ENCODE data around the gene CACNA1I.
A peak's percentile ranks its signal among the peaks of the same experiment; 100 is the strongest.

CACNA1I gene

DNA sequence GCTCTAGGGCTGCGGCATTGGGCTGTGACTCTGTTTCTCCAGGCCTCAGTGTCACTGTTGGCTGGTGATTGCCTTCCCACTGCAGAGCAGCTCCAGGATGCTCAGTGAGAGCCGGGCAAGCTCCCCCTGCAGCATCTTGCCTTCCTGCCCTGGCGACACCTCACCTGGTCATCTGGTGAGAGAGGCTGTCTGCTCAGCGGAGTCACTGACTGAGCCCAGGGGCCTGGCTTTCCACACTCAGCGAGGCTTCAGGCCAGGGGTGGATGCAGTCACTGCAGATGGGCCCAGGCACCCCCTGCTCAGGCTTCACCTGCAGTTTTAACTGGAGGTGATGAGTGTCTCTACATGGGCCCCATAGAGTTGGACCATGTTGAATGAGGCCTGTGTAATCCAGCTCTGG, 136.8 kb downstream of the CACNA1I start:
- no peak overlapping the region for H3K27ac ChIP-seq
- H3K4me3 ChIP-seq, result no peak overlapping the region

DNA sequence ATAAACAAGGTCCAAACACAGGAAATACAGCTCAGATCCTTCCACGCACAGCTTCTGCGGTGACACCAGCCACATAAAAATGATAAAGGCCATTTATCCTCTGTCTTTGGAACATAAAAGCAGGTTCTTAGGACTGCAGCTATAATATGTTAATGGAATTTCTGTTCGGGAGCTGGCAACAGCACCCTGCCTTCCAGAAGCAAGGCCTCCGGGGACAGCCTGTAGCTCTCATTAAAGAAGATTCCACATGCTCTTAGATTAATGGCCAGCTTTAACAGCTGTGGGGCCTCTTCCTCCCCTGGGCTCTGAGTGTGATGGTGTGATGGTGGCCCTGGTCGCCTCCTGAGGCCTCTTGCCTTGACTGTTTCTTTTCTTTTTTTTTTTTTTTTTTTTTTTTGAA, 137.3 kb downstream of the CACNA1I start:
- Histone ChIP-seq H3K4me3 (no peak overlapping the region), H3K27ac (no peak overlapping the region)

DNA sequence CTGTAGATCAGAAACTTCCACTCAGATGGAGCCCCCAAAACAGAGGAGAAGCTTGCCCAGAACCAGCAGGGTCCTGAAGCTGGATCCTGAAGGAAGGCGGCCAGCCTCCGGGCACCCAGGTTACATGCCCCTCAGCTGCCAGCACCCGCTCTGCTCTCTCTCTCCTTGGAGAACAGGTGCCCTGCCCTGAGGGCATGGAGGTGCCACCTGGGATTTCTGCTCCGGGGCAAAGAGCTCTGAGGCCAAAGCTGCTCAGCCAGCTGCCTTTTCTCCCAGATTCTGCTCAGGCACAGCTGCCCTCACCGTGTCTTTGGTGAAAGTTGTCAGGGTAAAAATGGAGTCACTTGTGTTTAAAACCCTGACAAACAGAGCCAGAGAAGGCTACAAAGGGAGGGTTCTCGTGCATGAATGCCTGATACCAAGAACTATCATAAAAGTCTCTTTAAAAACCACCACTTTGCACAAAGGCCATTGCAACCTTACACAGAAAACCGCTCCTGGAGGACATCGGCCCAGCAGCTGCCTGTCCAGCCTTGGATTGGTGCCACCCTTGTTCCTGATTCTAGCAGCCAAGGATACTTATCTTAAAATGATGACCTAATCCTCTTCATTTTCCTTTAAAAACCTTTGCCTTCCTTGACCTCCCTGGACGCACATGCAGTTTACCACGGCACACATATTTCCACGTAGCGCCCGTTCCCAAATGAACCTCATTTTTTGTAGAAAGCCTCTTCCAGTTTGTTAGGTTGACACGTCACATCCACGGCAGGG, 140.0 kb downstream of the CACNA1I start:
- H3K4me3 ChIP-seq, result no peak overlapping the region
- no peak overlapping the region for H3K27ac ChIP-seq

DNA sequence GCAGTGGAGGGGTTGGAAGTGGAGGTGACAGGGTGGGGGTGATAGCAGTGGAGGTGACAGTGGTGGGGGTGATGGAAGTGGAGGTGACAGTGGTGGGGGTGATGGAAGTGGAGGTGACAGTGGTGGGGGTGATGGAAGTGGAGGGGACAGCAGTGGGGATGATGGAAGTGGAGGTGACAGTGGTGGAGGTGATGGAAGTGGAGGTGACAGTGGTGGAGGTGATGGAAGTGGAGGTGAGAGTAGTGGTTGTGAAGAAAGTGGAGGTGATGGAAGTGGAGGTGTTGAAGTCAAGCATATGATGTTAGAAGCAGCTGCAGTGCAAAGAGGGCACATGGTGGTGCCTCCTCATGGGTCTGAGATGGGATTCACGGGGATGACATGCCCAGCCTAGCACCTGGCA, 141.5 kb downstream of the CACNA1I start:
- H3K27ac ChIP-seq, result no peak overlapping the region
- H3K4me3 ChIP-seq, result no peak overlapping the region

DNA sequence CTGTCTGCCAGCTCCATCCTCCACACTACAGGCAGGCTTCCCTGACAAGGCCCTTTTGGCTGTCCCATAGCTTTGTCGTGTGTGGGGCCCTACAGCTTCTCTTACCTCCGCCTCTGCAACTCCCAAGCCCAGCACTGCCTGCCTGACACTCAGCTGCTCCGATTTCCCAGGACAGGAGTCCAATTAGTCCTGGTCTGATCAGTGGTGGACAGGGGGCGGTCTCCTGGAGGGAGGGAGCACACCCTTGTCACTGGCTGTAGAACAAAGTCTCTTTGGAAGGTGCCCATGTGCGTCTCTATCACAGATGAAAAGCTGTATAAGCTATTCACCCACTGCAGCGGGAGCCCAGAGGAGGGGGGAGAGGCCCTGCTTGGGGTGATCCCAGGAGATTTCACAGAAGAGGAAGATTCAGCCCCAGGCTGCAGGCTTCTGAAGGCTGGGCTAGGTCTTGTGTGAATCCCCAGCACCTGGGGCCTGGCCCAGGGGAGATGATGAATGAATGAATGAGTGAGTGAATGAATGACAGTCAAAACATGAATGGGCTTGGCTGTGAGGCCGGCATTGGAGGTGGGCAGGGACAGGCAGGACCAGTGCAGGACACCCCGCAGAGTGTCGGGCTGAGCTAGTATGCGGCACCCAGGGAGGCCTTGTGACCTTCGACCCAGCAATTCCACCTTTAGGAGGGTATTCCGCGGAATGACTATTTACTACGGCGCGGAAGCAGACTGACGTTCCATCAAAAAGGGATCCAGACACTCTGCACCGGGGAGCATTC, 142.4 kb downstream of the CACNA1I start:
- no peak overlapping the region for H3K27ac ChIP-seq

DNA sequence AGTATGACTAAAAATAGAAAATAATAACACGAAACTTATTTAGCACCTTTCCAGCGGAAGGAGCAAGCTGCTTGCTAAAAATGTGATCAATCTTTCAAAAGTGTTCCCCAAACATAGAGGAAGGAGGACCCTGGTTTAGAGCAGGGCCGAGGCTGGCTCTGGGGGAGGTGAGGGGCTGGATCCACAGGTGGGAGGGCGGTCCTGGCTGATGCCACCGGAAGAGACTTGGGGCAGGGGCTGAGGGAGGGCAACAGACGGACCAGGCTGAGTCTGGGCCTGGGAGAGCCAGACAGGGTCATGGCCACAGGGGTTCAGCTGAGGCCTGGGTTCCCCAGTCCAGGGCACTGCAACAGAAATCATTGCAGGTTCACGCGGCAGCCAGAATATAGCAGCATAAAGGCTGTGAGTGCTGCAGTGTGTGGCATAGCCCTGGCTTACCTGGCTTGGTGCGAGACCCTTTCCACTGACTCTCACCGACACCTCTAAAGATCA, 143.3 kb downstream of the CACNA1I start:
- Histone ChIP-seq H3K27ac (no peak overlapping the region), H3K4me3 (no peak overlapping the region)

More for the DNA sequence above, 142.4 kb downstream of the CACNA1I start:
- no peak overlapping the region for H3K4me3 ChIP-seq

DNA sequence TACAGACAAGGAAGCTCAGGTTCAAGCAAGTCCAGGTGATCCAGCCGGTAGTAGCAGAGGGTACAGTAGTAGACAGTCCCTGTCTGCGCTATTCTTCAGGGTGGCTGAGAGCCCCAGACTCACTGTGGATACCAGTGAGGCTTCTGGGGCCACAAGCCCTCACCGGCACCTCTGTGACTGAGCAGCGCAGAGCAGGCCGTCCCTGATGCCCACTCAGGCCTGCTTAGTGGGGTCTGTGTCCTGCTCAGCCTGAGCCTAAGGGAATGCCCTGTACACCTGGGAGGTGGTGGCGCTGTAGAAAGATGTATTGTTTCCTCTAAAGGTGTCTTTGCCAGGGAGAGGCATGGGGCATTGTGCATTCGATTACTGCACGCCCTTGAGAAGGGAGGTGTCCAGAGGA, 143.8 kb downstream of the CACNA1I start:
- no peak overlapping the region for H3K27ac ChIP-seq
- H3K4me3 ChIP-seq, result no peak overlapping the region

DNA sequence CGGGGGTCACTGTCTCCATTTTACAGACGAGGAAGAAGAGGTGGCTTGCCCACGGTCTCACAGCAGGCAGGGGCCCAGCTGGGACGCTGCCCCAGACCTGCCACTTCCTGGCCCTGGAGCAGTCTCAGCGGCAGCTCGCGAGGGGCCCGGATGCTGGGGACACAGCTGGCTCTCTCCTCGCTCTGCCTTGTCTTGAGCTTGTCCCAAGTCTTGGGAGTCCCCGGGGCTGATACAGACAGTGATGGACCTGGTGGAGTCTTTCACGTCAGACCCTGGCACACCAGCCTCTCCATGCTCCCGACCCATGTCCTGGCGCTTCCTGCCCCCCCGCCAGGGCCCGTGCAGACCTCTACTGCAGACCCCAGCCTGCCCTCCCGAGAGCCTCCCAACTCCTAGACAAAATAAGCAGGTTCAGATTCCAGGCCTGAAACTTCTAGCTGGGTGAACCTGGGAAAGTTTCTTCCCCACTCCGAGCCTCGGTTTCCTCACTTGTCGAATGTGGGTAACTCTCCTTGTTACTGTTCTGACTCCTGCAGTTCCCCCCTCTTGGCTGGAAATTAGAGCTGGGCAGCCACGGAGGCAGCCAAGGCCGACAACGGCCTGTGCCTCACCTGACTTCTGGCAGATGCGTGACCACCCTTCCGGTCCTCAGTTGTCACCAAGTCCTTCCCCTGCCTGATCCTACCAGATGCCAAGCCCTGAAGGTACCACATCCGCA, 145.4 kb downstream of the CACNA1I start:
- H3K27ac ChIP-seq, result no peak overlapping the region
- H3K4me3 ChIP-seq, result no peak overlapping the region

DNA sequence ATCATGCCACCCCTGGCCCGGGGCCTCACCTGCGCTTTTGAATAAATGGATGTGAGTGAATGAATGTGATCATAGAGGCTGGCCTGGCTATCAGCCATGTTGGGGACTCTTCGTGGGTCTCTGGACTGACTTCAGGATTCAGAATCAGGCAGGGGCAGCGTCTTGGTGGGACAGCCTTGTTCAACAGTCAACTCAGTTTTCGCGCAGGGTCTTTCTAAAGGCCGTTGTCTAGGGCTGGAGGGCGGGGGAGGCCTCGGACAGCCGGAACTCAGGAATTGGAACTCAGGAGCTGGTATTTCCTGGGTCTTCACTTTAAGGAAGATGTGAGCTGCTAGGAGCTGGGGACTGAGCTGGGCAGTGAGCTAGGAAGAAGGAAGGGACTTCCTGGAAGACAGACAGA, 146.0 kb downstream of the CACNA1I start:
- Histone ChIP-seq H3K4me3 (no peak overlapping the region), H3K27ac (no peak overlapping the region)

DNA sequence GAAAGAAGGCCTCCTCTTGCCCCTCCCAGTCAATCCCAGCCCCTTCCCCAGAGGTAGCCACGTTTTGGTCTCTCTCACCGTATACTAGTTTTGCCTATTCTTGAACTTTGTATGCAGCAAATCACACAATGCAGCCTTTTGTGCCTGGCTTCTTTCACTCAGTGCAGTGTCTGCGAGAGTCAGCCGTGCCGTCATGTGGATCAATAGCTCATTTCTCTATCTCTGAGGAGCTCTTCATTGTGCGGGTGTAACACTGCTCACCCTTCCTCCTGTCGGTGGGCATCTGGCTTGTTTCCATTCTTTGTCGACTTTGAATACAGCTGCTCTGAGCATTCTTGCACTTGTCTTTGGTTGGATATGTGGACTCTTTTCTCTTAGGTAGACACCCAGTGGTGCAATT, 146.5 kb downstream of the CACNA1I start:
- no peak overlapping the region for H3K4me3 ChIP-seq
- H3K27ac ChIP-seq, result no peak overlapping the region

DNA sequence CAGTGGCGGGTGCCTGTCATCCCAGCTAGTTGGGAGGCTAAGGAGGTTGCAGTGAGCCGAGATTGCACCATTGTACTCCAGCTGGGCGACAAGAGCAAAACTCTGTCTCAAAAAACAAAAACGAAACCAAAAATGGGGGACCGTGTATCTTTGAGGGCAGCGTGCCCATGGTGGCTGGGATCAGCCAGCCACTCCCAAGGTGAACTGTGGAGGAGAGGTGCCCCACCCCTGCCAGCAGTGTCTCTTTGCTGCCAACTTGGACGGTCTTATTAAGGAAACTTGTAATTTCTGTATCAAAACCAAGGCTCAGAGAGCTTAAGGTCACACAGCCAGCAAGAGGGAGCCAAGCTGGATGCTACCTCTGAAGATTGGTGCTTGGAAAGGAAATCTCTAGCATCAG, 147.7 kb downstream of the CACNA1I start:
- Histone ChIP-seq H3K4me3 (no peak overlapping the region), H3K27ac (peak overlapping the region in 2 of 21 experiments; percentile 7 to 11)

DNA sequence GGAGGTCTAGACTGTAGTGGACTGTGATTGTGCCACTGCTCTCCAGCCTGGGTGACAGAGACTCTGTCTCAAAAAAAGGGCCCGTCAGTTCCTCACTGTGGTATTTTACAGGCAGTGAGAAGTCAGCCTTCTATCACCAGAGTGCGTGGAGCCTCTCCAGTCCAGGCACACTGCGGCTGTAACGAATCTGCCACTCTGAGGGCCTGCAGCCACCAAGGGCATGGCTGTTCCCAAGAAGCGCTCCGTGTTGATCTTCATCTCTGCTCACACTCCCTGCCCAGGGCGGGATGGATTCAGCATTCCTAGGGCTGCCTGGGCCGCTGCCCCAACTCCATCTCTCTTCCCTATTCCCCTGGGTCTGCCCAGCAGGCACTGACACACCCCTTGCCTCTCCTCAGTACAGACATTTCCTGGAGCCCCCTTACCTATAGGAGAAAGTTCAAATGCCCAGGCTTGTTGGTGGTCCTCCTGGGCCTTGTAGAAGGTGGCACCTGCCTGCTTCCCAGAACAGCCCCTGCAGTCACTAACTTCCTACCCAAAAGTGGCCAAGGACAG, 148.4 kb downstream of the CACNA1I start:
- H3K4me3 ChIP-seq, result no peak overlapping the region
- H3K27ac ChIP-seq, result peak overlapping the region in 1 of 21 experiments; percentile 7

DNA sequence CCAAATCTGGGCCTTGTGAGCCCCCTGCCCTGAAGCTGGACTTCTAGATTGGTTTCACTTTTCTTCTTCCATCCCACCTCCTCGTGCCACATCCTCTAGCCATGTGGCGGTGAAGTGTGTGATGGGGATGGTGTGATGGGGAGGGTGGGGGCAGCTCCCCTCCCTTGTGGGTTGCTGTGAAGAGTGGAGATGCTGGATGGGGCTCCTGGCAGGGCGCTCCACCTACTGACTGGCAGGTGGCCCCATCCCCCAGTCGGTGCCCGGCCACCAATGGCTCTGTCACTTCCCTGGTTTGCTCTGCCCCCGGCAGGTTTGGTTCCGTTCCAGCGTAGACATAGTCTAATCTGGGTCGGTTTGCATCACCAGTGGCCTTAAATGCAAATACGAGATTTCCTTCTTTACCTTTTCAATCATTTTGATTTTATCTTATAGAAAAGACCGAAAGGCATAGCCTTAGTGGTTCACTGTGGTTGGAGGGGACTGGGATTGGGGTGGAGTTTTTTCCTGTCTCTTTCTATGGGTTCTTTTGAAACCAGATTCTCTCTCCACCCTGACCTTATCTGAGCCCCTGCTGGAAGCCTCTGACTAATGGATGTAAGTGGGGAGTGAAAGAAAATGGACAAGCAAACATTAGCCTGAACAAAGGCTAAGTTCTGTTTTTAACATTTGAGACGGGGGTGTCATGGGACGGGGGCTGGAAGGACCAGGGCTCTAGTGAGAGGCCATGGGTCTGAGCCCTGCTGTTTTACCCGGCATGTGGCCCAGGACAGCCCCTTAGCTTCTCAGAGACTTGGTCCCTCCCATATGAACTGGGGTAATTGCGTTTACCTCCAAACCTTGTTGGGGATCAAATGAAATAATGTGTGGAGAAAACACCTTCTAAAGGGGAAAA, 149.3 kb downstream of the CACNA1I start:
- Histone ChIP-seq H3K27ac (no peak overlapping the region), H3K4me3 (no peak overlapping the region)

DNA sequence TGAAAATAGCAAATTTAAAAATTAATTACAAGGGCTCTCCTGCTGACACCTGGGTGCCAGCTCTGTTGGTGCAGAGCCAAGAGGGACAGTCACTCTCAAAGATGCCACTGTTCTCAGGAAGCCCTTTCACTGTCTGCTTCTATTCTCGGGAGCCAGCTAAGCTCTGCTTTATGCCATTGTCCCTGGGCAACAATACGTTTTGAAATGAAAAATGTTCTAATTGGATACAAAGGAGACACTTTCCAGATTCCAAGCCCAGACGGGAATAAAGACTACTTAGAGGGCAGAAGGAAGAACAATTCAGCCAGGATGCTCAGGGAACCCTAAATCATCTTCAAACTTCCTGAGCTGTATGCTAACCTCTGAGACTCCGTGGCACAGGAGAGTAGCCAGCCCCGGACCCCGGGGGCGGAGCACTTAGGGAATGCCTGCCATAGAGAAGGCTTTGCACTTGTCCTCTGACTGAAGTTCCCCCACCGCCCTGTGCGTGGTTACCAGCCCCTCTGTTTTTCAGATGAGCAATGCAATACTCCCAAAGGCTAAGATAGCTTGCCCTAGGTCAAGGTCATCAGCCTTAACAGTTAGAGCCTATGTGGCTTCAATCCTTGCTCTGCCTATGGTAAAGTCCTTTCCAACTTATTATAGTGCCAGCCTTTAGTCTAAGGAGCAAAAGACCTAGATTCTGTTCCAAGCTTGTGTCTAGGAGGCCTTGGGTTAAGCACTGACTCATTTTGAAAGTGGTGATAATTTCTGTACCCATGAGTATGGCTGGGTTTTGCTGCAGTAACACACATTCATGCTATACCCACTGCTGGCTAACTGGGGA, 150.9 kb downstream of the CACNA1I start:
- Histone ChIP-seq H3K4me3 (no peak overlapping the region), H3K27ac (no peak overlapping the region)

DNA sequence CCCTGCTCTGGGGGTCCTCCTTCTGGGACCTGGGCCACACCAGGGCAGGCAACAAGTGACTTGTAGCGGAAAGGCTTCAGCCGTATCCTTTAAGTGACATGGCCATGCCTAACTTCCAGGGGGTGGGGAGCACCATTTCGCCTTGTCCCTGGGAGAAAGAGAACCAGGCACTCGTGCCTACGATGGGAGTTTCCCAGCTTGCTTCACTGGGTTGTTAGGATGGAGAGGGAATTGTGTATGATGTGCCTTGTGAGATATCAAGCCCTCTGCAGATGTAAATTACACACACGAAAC, 151.4 kb downstream of the CACNA1I start:
- Histone ChIP-seq H3K27ac (no peak overlapping the region), H3K4me3 (no peak overlapping the region)

DNA sequence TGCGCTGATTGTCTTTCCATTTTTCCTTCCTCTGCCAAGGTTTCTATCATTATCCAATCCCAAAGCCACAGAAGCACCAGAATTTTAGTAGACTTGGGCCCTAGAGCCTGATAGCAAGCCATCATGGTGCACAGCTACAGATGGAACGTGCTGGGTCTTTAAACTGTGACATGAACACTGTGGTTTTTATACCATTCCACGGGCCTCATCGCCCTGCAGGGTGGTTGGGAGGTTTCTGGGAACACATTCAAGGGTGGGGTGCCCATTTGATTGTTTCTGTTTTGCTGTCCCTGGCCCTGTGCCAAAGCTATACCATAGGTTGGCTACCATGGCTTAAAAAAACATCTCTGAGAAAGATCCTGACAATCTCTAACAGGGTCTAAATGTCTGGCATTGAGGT, 151.9 kb downstream of the CACNA1I start:
- no peak overlapping the region for H3K4me3 ChIP-seq
- H3K27ac ChIP-seq, result no peak overlapping the region

DNA sequence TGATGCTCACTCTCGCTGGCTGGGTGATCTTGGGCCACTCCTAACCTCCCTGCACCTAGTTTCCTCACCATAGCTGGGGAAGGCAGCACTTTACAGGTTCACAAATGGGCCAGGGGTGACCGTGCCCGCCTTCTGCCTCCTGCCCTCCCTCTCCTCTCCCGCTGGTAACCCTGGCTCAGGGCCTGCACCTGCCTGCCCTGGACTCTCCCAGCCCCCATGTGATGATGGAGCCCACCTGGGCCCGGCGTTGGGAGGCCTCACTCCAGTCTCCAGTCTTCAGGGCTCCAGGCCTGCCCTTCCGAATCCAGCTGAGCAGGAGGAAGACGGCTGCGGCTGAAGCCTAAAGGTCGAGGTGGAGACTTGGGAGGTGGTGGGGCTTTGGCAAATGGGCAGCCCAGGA, 152.9 kb downstream of the CACNA1I start:
- no peak overlapping the region for H3K4me3 ChIP-seq
- peak overlapping the region in 2 of 21 experiments; percentile 23 to 40 for H3K27ac ChIP-seq

DNA sequence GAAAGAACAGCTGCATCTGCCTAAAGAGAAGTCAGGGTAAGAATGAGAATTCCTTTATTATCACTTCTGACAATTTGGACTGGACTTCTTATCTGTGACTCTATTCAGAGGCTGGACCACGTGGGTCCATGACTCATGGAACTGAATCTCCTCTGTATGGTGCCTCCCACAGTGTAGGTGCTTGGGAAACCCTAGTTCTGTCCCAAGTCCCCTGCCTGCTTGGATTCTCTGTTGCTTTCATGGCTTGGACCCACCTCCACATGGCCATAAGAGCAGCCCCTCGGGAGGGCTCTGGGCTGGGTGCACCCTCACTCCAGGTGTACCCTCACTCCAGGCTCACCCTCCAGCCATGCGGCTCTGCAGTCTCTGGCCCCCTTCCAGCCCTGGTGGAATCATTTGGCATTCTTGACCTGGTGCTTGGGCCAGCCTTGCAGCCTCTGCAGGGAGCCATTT, 153.4 kb downstream of the CACNA1I start:
- Histone ChIP-seq H3K4me3 (no peak overlapping the region), H3K27ac (peak overlapping the region in 3 of 21 experiments; percentile 23 to 48 (median 45))

Data from skin epidermis (tissue), 12 donors.